ENCODE measurements around the gene SERPINA1.

The SERPINA1 gene

DNA sequence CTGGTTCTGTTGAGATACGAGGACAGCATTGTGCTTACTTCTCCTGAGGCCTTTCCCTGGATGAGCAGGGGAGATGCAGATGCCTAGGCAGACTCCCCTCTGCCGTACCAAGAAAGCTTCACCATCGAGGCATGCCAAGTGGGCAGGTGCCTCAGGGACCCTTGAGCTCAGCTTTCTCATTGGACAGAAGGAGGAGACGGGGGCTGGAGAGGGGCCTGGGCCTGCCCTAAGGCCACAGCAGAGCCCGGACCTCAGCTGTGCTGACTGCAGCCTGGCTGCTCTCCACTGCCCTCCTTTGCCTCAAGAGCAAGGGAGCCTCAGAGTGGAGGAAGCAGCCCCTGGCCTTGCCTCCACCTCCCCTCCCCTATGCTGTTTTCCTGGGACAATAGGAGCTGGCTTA, 23.4 kb downstream of the SERPINA1 start:
- POLR2A ChIA-PET: no interaction called here
- CTCF ChIA-PET: no interaction called here
- TF ChIP-seq SUZ12 (IDR thresholded peaks at IDR 0.05) (no peak), ELF4 (IDR thresholded peaks at IDR 0.05) (no peak), CTBP1 (IDR thresholded peaks at IDR 0.05; ENCODE audit: borderline replicate concordance) (no peak), BHLHE40 (IDR thresholded peaks at IDR 0.05; ENCODE audit: borderline replicate concordance) (no peak), ARNT (IDR thresholded peaks at IDR 0.05) (no peak), FOXA1 (IDR thresholded peaks at IDR 0.05) (no peak), LEF1 (IDR thresholded peaks at IDR 0.05; ENCODE audit: borderline replicate concordance) (no peak), FOXM1 (IDR thresholded peaks at IDR 0.05; ENCODE audit: borderline replicate concordance) (no peak), ZNF384 (IDR thresholded peaks at IDR 0.05) (no peak), HDGF (IDR thresholded peaks at IDR 0.05; ENCODE audit: borderline replicate concordance) (no peak), SP1 (IDR thresholded peaks at IDR 0.05) (no peak), FOXK2 (IDR thresholded peaks at IDR 0.05) (no peak), TARDBP (IDR thresholded peaks at IDR 0.05) (no peak), L3MBTL2 (conservative IDR thresholded peaks at IDR 0.05) (no peak), NFRKB (IDR thresholded peaks at IDR 0.05) (no peak)
- TF ChIP-seq, protein P1, sequence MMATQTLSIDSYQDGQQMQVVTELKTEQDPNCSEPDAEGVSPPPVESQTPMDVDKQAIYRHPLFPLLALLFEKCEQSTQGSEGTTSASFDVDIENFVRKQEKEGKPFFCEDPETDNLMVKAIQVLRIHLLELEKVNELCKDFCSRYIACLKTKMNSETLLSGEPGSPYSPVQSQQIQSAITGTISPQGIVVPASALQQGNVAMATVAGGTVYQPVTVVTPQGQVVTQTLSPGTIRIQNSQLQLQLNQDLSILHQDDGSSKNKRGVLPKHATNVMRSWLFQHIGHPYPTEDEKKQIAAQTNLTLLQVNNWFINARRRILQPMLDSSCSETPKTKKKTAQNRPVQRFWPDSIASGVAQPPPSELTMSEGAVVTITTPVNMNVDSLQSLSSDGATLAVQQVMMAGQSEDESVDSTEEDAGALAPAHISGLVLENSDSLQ (IDR thresholded peaks at IDR 0.05): no peak
- DNase-seq (ENCODE audit: extremely low spot score): no peak

DNA sequence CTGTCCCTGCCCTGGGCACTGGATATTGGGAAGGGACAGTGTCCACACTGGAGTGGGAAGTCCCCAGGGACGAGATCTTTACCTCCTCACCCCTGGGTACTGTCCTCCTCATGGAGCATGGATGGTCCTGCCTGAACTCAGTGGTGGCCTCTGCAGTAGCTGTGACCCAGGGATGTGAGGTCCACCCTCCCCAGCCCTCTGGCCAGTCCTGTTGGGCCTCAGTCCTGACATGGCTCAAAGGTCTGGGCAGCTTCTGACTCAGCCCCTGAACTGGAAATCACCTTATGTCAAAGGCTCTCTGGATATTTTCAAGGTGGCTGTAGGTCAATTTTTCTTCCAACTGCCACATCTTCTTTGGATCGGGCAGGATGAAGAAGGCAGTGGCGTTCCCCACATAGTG, 24.4 kb downstream of the SERPINA1 start:
- no peak for DNase-seq (ENCODE audit: extremely low spot score)
- CTCF ChIA-PET: no interaction called here
- POLR2A ChIA-PET: no interaction called here
- TF ChIP-seq L3MBTL2 (conservative IDR thresholded peaks at IDR 0.05): no peak
- TF ChIP-seq ELF4 (IDR thresholded peaks at IDR 0.05): no peak
- TF ChIP-seq BHLHE40 (IDR thresholded peaks at IDR 0.05; ENCODE audit: borderline replicate concordance): no peak
- TF ChIP-seq CTBP1 (IDR thresholded peaks at IDR 0.05; ENCODE audit: borderline replicate concordance): no peak
- TF ChIP-seq, protein P1 (IDR thresholded peaks at IDR 0.05): no peak
- no peak for TF ChIP-seq TARDBP (IDR thresholded peaks at IDR 0.05)
- no peak for TF ChIP-seq FOXK2 (IDR thresholded peaks at IDR 0.05)
- TF ChIP-seq SP1 (IDR thresholded peaks at IDR 0.05): no peak
- no peak for TF ChIP-seq ARNT (IDR thresholded peaks at IDR 0.05)
- TF ChIP-seq ZNF384 (IDR thresholded peaks at IDR 0.05): no peak
- no peak for TF ChIP-seq SUZ12 (IDR thresholded peaks at IDR 0.05)
- TF ChIP-seq NFRKB (IDR thresholded peaks at IDR 0.05): no peak
- no peak for TF ChIP-seq FOXA1 (IDR thresholded peaks at IDR 0.05)
- no peak for TF ChIP-seq LEF1 (IDR thresholded peaks at IDR 0.05; ENCODE audit: borderline replicate concordance)
- no peak for TF ChIP-seq FOXM1 (IDR thresholded peaks at IDR 0.05; ENCODE audit: borderline replicate concordance)
- TF ChIP-seq HDGF (IDR thresholded peaks at IDR 0.05; ENCODE audit: borderline replicate concordance): no peak

DNA sequence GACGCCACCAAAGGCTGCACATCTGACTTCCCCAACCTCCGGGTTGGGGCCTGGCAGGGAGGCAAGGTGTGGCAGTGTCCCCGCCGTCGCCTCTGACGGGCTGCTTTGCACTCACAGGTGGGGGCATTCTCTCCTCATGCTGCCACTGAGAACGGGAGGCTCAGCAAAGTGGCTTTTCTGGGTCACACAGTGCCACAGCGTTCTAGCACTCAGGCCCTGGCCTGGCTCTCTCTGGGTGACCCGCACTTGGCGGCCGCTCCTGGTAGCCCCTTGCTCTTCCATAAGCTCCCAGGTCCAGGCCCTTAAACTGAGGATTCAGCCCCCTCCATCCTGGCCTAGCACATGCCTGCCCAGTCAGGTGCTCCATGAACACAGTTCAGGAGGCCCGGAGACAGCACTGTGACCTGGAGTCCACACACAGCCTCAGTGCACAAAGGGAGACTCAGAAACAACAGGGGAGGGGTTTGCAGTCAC, 25.2 kb downstream of the SERPINA1 start:
- TF ChIP-seq ARNT (IDR thresholded peaks at IDR 0.05) (no peak), FOXM1 (IDR thresholded peaks at IDR 0.05; ENCODE audit: borderline replicate concordance) (no peak), ELF4 (IDR thresholded peaks at IDR 0.05) (no peak), LEF1 (IDR thresholded peaks at IDR 0.05; ENCODE audit: borderline replicate concordance) (no peak), SUZ12 (IDR thresholded peaks at IDR 0.05) (no peak), SP1 (IDR thresholded peaks at IDR 0.05) (no peak), NFRKB (IDR thresholded peaks at IDR 0.05) (no peak), HDGF (IDR thresholded peaks at IDR 0.05; ENCODE audit: borderline replicate concordance) (no peak), TARDBP (IDR thresholded peaks at IDR 0.05) (no peak), L3MBTL2 (conservative IDR thresholded peaks at IDR 0.05) (no peak), FOXA1 (IDR thresholded peaks at IDR 0.05) (no peak), CTBP1 (IDR thresholded peaks at IDR 0.05; ENCODE audit: borderline replicate concordance) (no peak), ZNF384 (IDR thresholded peaks at IDR 0.05) (no peak), BHLHE40 (IDR thresholded peaks at IDR 0.05; ENCODE audit: borderline replicate concordance) (no peak), FOXK2 (IDR thresholded peaks at IDR 0.05) (no peak)
- TF ChIP-seq, protein P1 (IDR thresholded peaks at IDR 0.05): no peak
- CTCF ChIA-PET: no interaction called here
- DNase-seq (ENCODE audit: extremely low spot score): no peak
- POLR2A ChIA-PET: no interaction called here

DNA sequence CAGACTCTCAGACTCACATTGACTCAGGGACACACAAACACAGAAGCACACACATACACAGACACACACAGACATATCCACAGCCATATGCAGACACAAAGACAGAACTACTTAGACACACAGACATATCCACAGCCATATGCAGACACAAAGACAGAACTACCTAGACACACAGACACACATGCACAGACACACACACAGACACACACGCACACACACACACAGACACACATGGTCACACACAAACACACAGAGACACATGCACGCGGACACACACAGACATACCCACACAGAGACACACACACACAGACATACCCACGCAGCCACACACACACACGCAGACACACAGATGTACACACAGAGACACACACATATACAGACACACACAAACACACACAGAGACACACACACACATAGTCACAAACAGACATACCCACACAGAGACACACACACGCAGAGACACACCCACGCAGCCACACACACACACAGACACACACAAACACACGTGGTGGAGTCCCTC, 25.7 kb downstream of the SERPINA1 start:
- DNase-seq (ENCODE audit: extremely low spot score): no peak
- POLR2A ChIA-PET: no interaction called here
- CTCF ChIA-PET: no interaction called here
- no peak for TF ChIP-seq NFRKB (IDR thresholded peaks at IDR 0.05)
- no peak for TF ChIP-seq FOXM1 (IDR thresholded peaks at IDR 0.05; ENCODE audit: borderline replicate concordance)
- TF ChIP-seq, protein P1 (IDR thresholded peaks at IDR 0.05): no peak
- TF ChIP-seq L3MBTL2 (conservative IDR thresholded peaks at IDR 0.05): no peak
- no peak for TF ChIP-seq FOXK2 (IDR thresholded peaks at IDR 0.05)
- TF ChIP-seq CTBP1 (IDR thresholded peaks at IDR 0.05; ENCODE audit: borderline replicate concordance): no peak
- TF ChIP-seq ZNF384 (IDR thresholded peaks at IDR 0.05): no peak

DNA sequence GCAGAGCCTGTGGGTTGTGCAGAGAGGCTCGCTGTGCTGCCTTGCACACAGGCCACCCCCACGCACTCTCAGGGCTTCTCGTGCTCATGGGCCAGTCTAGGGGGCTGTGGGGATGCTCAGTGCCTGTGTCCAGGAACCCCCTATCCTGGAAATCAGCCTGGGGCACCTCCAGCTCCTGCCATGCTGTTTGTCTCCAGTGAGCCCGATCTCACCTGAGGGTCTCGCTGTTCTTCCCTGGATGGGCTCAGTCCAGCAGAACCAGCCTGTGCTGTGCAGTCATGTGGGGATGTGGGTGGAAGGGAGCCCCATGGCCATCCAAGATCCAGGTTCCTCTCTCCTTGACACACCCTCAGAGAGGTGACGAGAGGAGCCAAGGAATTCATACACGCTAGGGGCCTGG, 26.7 kb downstream of the SERPINA1 start:
- TF ChIP-seq L3MBTL2 (conservative IDR thresholded peaks at IDR 0.05) (no peak), NFRKB (IDR thresholded peaks at IDR 0.05) (no peak), ELF4 (IDR thresholded peaks at IDR 0.05) (no peak), FOXK2 (IDR thresholded peaks at IDR 0.05) (no peak), HDGF (IDR thresholded peaks at IDR 0.05; ENCODE audit: borderline replicate concordance) (no peak), LEF1 (IDR thresholded peaks at IDR 0.05; ENCODE audit: borderline replicate concordance) (no peak), TARDBP (IDR thresholded peaks at IDR 0.05) (no peak), CTBP1 (IDR thresholded peaks at IDR 0.05; ENCODE audit: borderline replicate concordance) (no peak), BHLHE40 (IDR thresholded peaks at IDR 0.05; ENCODE audit: borderline replicate concordance) (no peak), FOXA1 (IDR thresholded peaks at IDR 0.05) (no peak), FOXM1 (IDR thresholded peaks at IDR 0.05; ENCODE audit: borderline replicate concordance) (no peak), SUZ12 (IDR thresholded peaks at IDR 0.05) (no peak), SP1 (IDR thresholded peaks at IDR 0.05) (no peak), ZNF384 (IDR thresholded peaks at IDR 0.05) (no peak), ARNT (IDR thresholded peaks at IDR 0.05) (no peak)
- TF ChIP-seq, protein P1 (IDR thresholded peaks at IDR 0.05): no peak
- ChIA-PET POLR2A (no interaction called here), CTCF (no interaction called here)
- no peak for DNase-seq (ENCODE audit: extremely low spot score)

All from HEK293T (cell line).